ENCODE data around the gene DENND5B.

DENND5B gene

DNA sequence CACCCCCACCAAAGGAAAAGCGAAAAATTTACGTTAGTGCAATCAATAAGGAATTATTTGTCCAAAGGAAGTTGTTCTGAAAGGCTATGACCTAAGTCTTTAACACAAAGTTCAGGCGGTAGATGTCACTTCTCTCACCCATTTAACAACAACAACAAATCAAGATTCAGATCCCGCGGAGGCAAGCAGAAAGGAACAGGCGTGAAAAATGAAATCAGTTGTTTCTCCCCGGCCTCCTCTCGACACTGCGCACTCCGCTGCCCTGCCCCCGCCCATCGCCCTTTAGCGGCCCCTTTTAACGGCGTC lies 1.4 kb downstream of the DENND5B start:
- Mint-ChIP-seq H3K9me3 (peaks cover 15% of the 10 kb centered on the region), H3K4me1 (peaks cover 68% of the 10 kb centered on the region), H3K27ac (peak overlapping the region; percentile 90), H3K36me3 (ENCODE audit: low read depth) (peaks cover 18% of the 10 kb centered on the region), H3K4me3 (peak overlapping the region; percentile 94), H3K27me3 (ENCODE audit: low read depth, poor library complexity) (peaks cover 7% of the 10 kb centered on the region)
- peak; percentile 70 for DNase-seq
- TF ChIP-seq, protein P1, sequence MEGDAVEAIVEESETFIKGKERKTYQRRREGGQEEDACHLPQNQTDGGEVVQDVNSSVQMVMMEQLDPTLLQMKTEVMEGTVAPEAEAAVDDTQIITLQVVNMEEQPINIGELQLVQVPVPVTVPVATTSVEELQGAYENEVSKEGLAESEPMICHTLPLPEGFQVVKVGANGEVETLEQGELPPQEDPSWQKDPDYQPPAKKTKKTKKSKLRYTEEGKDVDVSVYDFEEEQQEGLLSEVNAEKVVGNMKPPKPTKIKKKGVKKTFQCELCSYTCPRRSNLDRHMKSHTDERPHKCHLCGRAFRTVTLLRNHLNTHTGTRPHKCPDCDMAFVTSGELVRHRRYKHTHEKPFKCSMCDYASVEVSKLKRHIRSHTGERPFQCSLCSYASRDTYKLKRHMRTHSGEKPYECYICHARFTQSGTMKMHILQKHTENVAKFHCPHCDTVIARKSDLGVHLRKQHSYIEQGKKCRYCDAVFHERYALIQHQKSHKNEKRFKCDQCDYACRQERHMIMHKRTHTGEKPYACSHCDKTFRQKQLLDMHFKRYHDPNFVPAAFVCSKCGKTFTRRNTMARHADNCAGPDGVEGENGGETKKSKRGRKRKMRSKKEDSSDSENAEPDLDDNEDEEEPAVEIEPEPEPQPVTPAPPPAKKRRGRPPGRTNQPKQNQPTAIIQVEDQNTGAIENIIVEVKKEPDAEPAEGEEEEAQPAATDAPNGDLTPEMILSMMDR (IDR thresholded peaks at IDR 0.05) = no peak

DNA sequence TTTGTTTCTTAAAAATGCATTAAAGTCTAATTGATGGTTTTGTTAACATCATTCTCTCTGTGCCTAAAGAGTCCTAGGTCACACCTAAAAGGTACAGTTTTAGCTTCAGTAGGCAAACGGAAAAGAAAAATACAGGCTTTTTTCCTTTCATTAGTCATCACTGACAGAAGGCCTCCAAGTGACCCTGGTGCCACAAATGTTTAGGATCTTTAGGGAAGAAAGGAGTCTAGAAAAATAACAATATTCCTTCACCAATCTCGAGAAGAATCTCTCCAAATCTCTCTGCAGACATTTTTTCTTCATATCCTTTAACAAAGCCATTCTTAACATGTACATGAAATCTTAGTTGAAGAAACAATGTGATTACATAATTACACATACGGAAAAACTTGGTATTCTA lies 2.0 kb downstream of the DENND5B start:
- Mint-ChIP-seq H3K4me1 (peaks cover 63% of the 10 kb centered on the region), H3K9me3 (peaks cover 15% of the 10 kb centered on the region), H3K27ac (peak overlapping the region; percentile 90), H3K36me3 (ENCODE audit: low read depth) (peaks cover 22% of the 10 kb centered on the region), H3K4me3 (peak overlapping the region; percentile 94), H3K27me3 (ENCODE audit: low read depth, poor library complexity) (peaks cover 7% of the 10 kb centered on the region)
- no peak for DNase-seq
- TF ChIP-seq, protein P1 (IDR thresholded peaks at IDR 0.05) = no peak

DNA sequence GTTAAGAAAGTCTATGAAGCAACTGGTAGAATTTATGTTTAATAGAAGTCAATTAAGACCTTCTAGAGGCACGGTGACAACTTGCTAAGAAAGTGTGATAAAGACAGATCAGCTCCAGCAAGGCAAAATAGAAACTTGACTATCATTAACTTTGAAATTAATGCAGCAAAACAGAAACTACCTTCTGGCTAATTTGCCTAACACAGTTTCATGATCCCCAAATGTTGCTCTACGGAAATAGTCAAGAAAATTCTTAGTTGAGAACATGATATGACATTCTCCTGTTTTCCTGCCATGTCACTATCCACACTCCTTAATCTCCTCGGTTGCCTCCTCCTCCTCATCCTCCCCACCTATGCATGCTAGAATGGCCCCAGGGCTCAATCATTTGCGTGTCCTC lies 4.2 kb downstream of the DENND5B start:
- TF ChIP-seq, protein P1 (IDR thresholded peaks at IDR 0.05) = no peak
- H3K36me3 Mint-ChIP-seq (ENCODE audit: low read depth) = peaks cover 44% of the 10 kb centered on the region
- H3K9me3 Mint-ChIP-seq = peaks cover 25% of the 10 kb centered on the region
- H3K27ac Mint-ChIP-seq = no peak overlapping the region
- no peak for DNase-seq
- peaks cover 7% of the 10 kb centered on the region for H3K27me3 Mint-ChIP-seq (ENCODE audit: low read depth, poor library complexity)
- H3K4me3 Mint-ChIP-seq = no peak overlapping the region
- peaks cover 54% of the 10 kb centered on the region for H3K4me1 Mint-ChIP-seq

DNA sequence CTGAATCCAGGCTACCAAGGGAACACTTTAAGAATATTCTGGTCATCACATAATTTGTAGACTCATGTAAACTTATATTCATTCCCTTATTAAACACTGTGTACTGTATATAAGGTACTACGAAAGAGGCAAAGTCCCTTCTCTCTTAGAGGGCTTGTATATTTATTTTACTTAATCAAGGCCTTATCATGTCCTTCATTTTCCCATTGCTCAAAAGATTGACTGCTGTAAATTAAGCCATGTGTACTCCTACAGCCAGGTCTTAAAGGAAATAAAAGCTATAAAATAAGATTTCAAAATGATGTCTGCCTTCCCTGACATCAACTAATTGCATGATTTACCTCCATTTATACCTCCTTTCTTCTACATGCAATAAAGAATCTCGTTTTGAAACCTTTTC lies 5.0 kb downstream of the DENND5B start:
- Mint-ChIP-seq H3K9me3 (peaks cover 27% of the 10 kb centered on the region), H3K4me3 (no peak overlapping the region), H3K27ac (peak overlapping the region; percentile 13), H3K4me1 (peaks cover 50% of the 10 kb centered on the region), H3K27me3 (ENCODE audit: low read depth, poor library complexity) (peaks cover 4% of the 10 kb centered on the region), H3K36me3 (ENCODE audit: low read depth) (peaks cover 47% of the 10 kb centered on the region)
- DNase-seq = no peak
- TF ChIP-seq, protein P1 (IDR thresholded peaks at IDR 0.05) = no peak

DNA sequence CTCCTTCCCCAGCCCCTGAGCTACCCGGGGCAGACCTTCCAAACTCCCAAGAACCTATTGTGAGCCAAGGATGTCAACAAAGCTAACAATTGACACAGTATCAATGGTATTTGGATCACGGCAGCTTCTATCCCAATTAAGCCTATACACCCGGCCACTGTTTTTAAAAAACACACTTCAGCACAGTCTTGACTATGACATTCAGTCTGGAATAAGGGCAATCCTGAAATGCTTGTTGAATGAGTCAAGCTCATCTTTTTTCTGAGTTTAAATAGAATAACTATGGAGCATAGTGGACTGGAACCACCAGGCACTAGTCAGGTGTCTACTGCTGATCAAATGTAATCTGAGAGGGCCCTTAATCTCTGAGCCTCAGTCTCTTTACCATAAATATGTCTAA lies 5.7 kb downstream of the DENND5B start:
- Mint-ChIP-seq H3K27ac (peak overlapping the region; percentile 65), H3K4me3 (no peak overlapping the region), H3K9me3 (peaks cover 27% of the 10 kb centered on the region), H3K27me3 (ENCODE audit: low read depth, poor library complexity) (peaks cover 4% of the 10 kb centered on the region), H3K4me1 (peaks cover 50% of the 10 kb centered on the region), H3K36me3 (ENCODE audit: low read depth) (peaks cover 47% of the 10 kb centered on the region)
- DNase-seq = no peak
- TF ChIP-seq, protein P1 (IDR thresholded peaks at IDR 0.05) = no peak

DNA sequence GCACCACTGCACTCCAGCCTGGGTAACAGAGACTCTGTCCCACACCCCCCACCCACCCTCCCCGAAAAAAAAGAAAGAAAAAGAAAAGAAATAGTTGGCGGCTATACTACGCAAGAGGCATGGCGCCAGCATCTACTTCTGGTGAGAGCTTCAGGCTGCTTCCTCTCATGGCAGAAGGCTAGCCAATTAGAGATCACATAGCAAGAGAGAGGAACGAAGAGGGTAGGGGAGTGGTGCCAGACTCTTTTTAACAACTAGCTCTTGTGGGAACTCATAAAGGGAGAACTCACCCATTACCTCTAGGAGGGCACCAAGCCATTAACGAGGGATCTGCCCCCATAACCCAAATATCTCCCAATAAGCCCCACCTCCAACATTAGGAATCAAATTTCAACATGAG lies 6.2 kb downstream of the DENND5B start:
- Mint-ChIP-seq H3K4me1 (peaks cover 48% of the 10 kb centered on the region), H3K27ac (peak overlapping the region; percentile 65), H3K36me3 (ENCODE audit: low read depth) (peaks cover 47% of the 10 kb centered on the region), H3K27me3 (ENCODE audit: low read depth, poor library complexity) (peaks cover 4% of the 10 kb centered on the region), H3K4me3 (no peak overlapping the region), H3K9me3 (peaks cover 27% of the 10 kb centered on the region)
- no peak for DNase-seq
- TF ChIP-seq, protein P1 (IDR thresholded peaks at IDR 0.05) = no peak
